HepG2 (cell line): ENCODE measurements around the gene ZSCAN26. TPM values are rescaled to one million over a fixed set of nuclear protein-coding genes. Genes with fewer than 3 reads are reported as not detected.

ENCODE experiments used
- BCL6 ChIP-seq: IDR thresholded peaks from 2 replicates; pipeline ENCODE4 v1.6.1; 2016; ENCODE audit warnings: missing genetic modification reagents, missing compliant biosample characterization
- CENPT ChIP-seq: sonication (generic); formaldehyde crosslinking; IDR thresholded peaks from 2 replicates; pipeline ENCODE4 v1.8.0; 2022; ENCODE audit warnings: low read depth, mild to moderate bottlenecking, moderate library complexity, missing genetic modification reagents
- CREM ChIP-seq, 2 experiments: sonication (generic) in 1 of 2; formaldehyde crosslinking in 1 of 2; IDR thresholded peaks; 2 replicates each; pipeline versions ENCODE4 v1.4.0 to v1.6.1; 2016 to 2020; ENCODE audit warnings: antibody characterized with exemption in 1 of 2, mild to moderate bottlenecking in 1 of 2, missing genetic modification reagents in 1 of 2
- DR1 ChIP-seq: sonication (generic); formaldehyde crosslinking; IDR thresholded peaks from 2 replicates; pipeline ENCODE4 v1.8.0; 2021; ENCODE audit warnings: mild to moderate bottlenecking, missing genetic modification reagents, inconsistent platforms
- HCFC1 ChIP-seq: fragments of 150-350 bp; IDR thresholded peaks from 2 replicates; pipeline ENCODE4 v1.6.1; 2014; ENCODE audit warnings: low read depth, low read length
- HMGA1 ChIP-seq: sonication (generic); formaldehyde crosslinking; conservative IDR thresholded peaks from 2 replicates; pipeline ENCODE4 v1.4.0; 2020; ENCODE audit warnings: missing genetic modification reagents
- HOXA5 ChIP-seq: sonication (generic); formaldehyde crosslinking; IDR thresholded peaks from 2 replicates; pipeline ENCODE4 v1.4.0; 2020; ENCODE audit warnings: missing genetic modification reagents
- KDM1A ChIP-seq: IDR thresholded peaks from 2 replicates; pipeline ENCODE4 v1.6.1; 2016; ENCODE audit warnings: missing compliant biosample characterization
- KLF6 ChIP-seq: IDR thresholded peaks from 2 replicates; pipeline ENCODE4 v1.8.0; 2016; ENCODE audit warnings: missing biosample characterization, missing genetic modification reagents
- MEF2D ChIP-seq: sonication (generic); formaldehyde crosslinking; IDR thresholded peaks from 2 replicates; pipeline ENCODE4 v1.5.1; 2020; ENCODE audit warnings: mild to moderate bottlenecking, missing genetic modification reagents
- POGZ ChIP-seq: sonication (generic); formaldehyde crosslinking; IDR thresholded peaks from 2 replicates; pipeline ENCODE4 v1.4.0; 2020; ENCODE audit warnings: mild to moderate bottlenecking, missing genetic modification reagents
- RORA ChIP-seq: sonication (generic); formaldehyde crosslinking; IDR thresholded peaks from 2 replicates; pipeline ENCODE4 v1.5.0; 2020; ENCODE audit warnings: mild to moderate bottlenecking, missing genetic modification reagents, moderate library complexity
- SMYD3 ChIP-seq: sonication (generic); formaldehyde crosslinking; IDR thresholded peaks from 2 replicates; pipeline ENCODE4 v1.8.1; 2023; ENCODE audit warnings: mild to moderate bottlenecking, missing genetic modification reagents
- TGIF2 ChIP-seq: IDR thresholded peaks from 2 replicates; pipeline ENCODE4 v1.6.1; 2016; ENCODE audit warnings: control low read depth, missing compliant biosample characterization
- WIZ ChIP-seq: sonication (generic); formaldehyde crosslinking; IDR thresholded peaks from 2 replicates; pipeline ENCODE4 v1.5.1; 2020; ENCODE audit warnings: mild to moderate bottlenecking, missing genetic modification reagents
- YY1 ChIP-seq: IDR thresholded peaks from 2 replicates; pipeline ENCODE4 v1.6.1; 2011; ENCODE audit warnings: low read length, low read depth, moderate library complexity, mild to moderate bottlenecking; ENCODE audit not compliant: insufficient read depth, insufficient replicate concordance
- ZNF232 ChIP-seq: sonication (generic); formaldehyde crosslinking; IDR thresholded peaks from 2 replicates; pipeline ENCODE4 v1.4.0; 2020; ENCODE audit warnings: missing genetic modification reagents, borderline replicate concordance
- ZNF333 ChIP-seq: sonication (generic); formaldehyde crosslinking; IDR thresholded peaks from 2 replicates; pipeline ENCODE4 v1.4.0; 2020; ENCODE audit warnings: mild to moderate bottlenecking, missing genetic modification reagents, borderline replicate concordance
- ZNF350 ChIP-seq: sonication (generic); formaldehyde crosslinking; IDR thresholded peaks from 2 replicates; pipeline ENCODE4 v1.4.0; 2020; ENCODE audit warnings: mild to moderate bottlenecking, low read depth, missing genetic modification reagents, borderline replicate concordance
- ZNF432 ChIP-seq: sonication (generic); formaldehyde crosslinking; IDR thresholded peaks from 2 replicates; pipeline ENCODE4 v1.5.0; 2020; ENCODE audit warnings: missing genetic modification reagents, mild to moderate bottlenecking, borderline replicate concordance
- ZNF557 ChIP-seq: sonication (generic); formaldehyde crosslinking; IDR thresholded peaks from 2 replicates; pipeline ENCODE4 v1.4.0; 2020; ENCODE audit warnings: missing genetic modification reagents
- ZNF720 ChIP-seq: sonication (generic); formaldehyde crosslinking; IDR thresholded peaks from 2 replicates; pipeline ENCODE4 v1.4.0; 2020; ENCODE audit warnings: missing genetic modification reagents
- ZNF788 ChIP-seq: sonication (generic); formaldehyde crosslinking; IDR thresholded peaks from 2 replicates; pipeline ENCODE4 v1.5.0; 2020; ENCODE audit warnings: mild to moderate bottlenecking, missing genetic modification reagents, borderline replicate concordance
- polyA plus RNA-seq, 8 experiments: library from polyadenylated mRNA; depleted of rRNA in 3 of 8; stranded (reverse) in 7 of 8; unstranded in 1 of 8; fragments of >200 nt; fragmentation: Illumina TruSeq in 4 of 8; extraction: Trizol in 4 of 8; gene quantifications; 2 replicates each; pipeline versions ENCODE4 v1.2.1 to v1.2.3, GENCODE V29; 2011 to 2016; ENCODE audit warnings: low read depth in 4 of 8, missing spikeins in 1 of 8, mixed read lengths in 1 of 8; ENCODE audit not compliant: insufficient read depth in 1 of 8
- total RNA-seq, 5 experiments: library from RNA; depleted of rRNA; stranded (reverse); fragments of >200 nt; fragmentation: Illumina TruSeq; extraction: Trizol; gene quantifications; 2 replicates each; pipeline ENCODE4 v1.2.3, GENCODE V29; 2016; ENCODE audit warnings: low read depth in 1 of 5
- TF ChIP-seq, protein P1 (sequence below): sonication (generic); formaldehyde crosslinking; IDR thresholded peaks from 2 replicates; pipeline ENCODE4 v1.8.0; 2022; ENCODE audit warnings: mild to moderate bottlenecking, missing genetic modification reagents, moderate library complexity
- TF ChIP-seq, protein P2 (sequence below): sonication (generic); formaldehyde crosslinking; IDR thresholded peaks from 2 replicates; pipeline ENCODE4 v1.4.0; 2020; ENCODE audit warnings: mild to moderate bottlenecking, missing genetic modification reagents, borderline replicate concordance

ZSCAN26 gene
- total and polyA plus RNA-seq, 2 of the 13 experiments (the other 11 are each of a cell fraction or from before 2014, with no cell fraction given): 12.0 to 15.6 TPM

DNA sequence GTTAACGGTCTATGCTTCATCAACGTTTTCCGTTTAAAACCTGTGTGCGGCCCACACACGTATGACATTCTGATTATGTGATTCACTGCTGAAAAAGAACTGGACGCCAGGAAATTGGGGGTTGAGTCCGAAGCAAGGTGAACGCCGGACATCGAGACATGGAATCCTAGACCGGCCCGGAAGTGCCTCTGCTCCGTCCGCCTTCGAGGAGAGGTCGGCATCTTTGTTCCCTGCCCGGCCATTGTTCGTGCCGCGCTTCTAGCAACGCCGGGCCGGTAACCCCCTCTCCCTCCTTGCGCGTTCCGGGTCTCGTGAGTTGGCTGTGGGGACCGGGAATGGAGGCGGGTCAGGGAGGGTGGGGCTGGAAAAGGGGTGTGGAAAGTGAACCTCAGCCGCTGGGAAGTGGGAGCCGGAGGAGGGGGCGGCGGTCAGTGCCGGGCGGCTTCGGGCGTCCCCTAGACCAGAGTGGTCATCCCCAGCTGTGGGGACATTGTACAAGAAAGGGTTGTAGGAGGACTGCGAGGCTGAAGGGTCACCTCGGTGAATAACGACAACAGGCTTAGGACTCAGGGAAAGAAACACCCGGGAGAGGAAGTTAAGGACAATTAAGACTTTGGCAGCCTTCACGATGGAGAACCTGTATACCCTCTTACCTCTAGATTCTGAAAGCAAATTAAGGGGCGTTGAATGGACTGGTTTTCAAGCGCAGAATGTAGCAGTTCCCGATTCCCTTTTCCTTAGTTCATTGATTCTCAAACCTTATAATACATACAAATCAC lies 41.7 kb upstream of the ZSCAN26 start, which contains the start of gene ZSCAN9 (continued):
- TF ChIP-seq ZNF333 (CRISPR knock-in tag) (peak; percentile 81), ZNF350 (CRISPR knock-in tag) (peak; percentile 76; the same call in 1 of the 2 replicates), DR1 (CRISPR knock-in tag) (peak; percentile 60; the same call in 1 of the 2 replicates), HCFC1 (peak; percentile 73; the same call in 1 of the 2 replicates), ZNF232 (CRISPR knock-in tag) (0 out of 2 replicates have a peak, but pooled peaks have one; percentile 44), WIZ (CRISPR knock-in tag) (peak; percentile 83), CREM (IDR thresholded peaks at IDR 0.05) (peak; percentile 70; the same call in 1 of the 2 replicates), CREM (CRISPR knock-in tag; IDR thresholded peaks at IDR 0.05) (no peak), BCL6 (CRISPR knock-in tag) (peak; percentile 93), ZNF432 (CRISPR knock-in tag) (no peak), HMGA1 (CRISPR knock-in tag) (no peak), HOXA5 (0 out of 2 replicates have a peak, but pooled peaks have one; percentile 33), ZNF720 (CRISPR knock-in tag) (0 out of 2 replicates have a peak, but pooled peaks have one; percentile 45), MEF2D (peak; percentile 77), ZNF788 (peak; percentile 86; the same call in 1 of the 2 replicates), YY1 (peak; percentile 95), POGZ (CRISPR knock-in tag) (peak; percentile 94), RORA (CRISPR knock-in tag) (no peak), ZNF557 (CRISPR knock-in tag) (no peak), KDM1A (CRISPR knock-in tag) (peak; percentile 78), TGIF2 (CRISPR knock-in tag) (peak; percentile 80), SMYD3 (peak; percentile 93), KLF6 (CRISPR knock-in tag) (peak; percentile 67), CENPT (CRISPR knock-in tag) (no peak)
- TF ChIP-seq, protein P1, sequence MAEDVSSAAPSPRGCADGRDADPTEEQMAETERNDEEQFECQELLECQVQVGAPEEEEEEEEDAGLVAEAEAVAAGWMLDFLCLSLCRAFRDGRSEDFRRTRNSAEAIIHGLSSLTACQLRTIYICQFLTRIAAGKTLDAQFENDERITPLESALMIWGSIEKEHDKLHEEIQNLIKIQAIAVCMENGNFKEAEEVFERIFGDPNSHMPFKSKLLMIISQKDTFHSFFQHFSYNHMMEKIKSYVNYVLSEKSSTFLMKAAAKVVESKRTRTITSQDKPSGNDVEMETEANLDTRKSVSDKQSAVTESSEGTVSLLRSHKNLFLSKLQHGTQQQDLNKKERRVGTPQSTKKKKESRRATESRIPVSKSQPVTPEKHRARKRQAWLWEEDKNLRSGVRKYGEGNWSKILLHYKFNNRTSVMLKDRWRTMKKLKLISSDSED: no peak
- TF ChIP-seq, protein P2, sequence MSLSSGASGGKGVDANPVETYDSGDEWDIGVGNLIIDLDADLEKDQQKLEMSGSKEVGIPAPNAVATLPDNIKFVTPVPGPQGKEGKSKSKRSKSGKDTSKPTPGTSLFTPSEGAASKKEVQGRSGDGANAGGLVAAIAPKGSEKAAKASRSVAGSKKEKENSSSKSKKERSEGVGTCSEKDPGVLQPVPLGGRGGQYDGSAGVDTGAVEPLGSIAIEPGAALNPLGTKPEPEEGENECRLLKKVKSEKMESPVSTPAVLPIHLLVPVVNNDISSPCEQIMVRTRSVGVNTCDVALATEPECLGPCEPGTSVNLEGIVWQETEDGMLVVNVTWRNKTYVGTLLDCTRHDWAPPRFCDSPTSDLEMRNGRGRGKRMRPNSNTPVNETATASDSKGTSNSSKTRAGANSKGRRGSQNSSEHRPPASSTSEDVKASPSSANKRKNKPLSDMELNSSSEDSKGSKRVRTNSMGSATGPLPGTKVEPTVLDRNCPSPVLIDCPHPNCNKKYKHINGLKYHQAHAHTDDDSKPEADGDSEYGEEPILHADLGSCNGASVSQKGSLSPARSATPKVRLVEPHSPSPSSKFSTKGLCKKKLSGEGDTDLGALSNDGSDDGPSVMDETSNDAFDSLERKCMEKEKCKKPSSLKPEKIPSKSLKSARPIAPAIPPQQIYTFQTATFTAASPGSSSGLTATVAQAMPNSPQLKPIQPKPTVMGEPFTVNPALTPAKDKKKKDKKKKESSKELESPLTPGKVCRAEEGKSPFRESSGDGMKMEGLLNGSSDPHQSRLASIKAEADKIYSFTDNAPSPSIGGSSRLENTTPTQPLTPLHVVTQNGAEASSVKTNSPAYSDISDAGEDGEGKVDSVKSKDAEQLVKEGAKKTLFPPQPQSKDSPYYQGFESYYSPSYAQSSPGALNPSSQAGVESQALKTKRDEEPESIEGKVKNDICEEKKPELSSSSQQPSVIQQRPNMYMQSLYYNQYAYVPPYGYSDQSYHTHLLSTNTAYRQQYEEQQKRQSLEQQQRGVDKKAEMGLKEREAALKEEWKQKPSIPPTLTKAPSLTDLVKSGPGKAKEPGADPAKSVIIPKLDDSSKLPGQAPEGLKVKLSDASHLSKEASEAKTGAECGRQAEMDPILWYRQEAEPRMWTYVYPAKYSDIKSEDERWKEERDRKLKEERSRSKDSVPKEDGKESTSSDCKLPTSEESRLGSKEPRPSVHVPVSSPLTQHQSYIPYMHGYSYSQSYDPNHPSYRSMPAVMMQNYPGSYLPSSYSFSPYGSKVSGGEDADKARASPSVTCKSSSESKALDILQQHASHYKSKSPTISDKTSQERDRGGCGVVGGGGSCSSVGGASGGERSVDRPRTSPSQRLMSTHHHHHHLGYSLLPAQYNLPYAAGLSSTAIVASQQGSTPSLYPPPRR (CRISPR knock-in tag): peak; percentile 61; the same call in 1 of the 2 replicates
